HG02798 (cell line): ENCODE results near the gene TOM1L2.

ENCODE experiments used
- ATAC-seq: cut with Tn5 transposase; IDR thresholded peaks from one replicate; pipeline ENCODE4 v1.9.1; 2021; ENCODE audit warnings: mild to moderate bottlenecking; ENCODE audit not compliant: unreplicated experiment, poor library complexity

TOM1L2 gene

DNA sequence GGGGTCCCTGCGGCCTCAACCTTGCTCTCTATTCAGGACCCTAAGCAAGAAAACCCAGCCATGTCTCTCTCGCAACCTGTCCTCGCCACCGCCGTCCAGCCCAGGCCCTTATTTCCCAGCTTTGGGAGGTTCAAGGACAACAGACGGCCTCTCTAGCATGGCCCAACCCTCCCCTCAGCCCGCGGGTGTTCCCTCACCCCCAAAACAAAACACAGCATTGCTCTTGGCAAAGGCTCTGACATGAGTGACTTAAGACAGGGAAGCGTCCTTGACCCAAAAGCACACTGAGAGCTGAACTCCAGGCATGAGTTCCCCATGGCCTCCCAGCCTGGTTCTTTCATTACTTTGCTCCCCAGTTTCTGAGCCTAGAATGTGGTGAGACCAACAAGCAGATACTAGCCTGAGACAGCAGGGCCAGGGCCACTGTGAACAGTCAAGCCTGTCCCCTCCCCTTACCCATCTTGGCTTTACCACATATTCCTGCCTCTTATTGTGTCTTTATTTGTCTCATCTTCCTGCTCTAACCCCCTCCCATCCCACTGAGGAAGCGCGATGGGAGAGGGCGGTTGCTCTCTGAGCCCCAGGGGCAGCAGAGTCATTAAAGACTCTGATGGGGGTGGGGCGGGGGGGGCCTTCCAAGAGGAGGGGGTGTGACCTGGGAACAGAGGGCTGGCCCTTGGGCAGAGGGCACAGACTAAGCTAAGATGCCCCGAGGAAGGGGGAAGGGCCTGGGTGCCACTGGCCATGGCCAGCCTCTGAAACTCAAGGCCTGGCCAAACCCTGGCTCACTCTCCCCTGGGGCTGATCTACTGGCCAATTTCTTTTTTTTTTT, 147.2 kb downstream of the TOM1L2 start:
- no peak for ATAC-seq

DNA sequence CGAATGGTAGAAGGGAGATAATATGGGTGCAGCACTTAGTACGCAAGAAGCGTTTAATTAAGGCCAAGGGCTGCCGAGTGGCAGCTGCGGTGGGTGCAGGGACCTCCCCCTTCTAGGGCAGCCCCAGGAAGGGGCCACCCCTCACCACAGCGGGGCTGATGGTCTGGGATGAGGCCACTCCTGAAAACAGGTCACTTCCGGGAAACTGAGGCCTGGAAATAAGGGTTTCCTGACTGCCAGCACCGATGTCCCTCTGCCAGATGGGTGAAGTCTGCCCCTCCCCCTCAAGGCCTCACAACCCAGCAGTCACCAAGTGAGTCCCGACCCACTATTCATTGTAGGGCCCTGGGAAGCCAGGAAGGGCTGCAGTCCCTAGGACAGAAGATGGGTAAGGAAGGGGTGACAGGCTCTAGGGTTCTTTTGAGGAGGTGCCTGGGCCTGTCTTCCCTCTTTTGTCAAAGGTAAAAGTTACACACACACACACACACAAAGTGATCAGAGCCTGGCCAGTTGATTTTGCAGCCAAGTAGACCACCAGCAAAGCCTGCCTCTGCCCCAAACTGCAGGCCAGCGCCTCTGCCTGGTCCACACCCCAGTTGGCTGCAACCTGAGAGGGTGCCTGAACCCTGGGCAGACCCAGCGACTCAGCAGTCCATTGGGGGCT, 147.9 kb downstream of the TOM1L2 start:
- ATAC-seq: peak; percentile 8

DNA sequence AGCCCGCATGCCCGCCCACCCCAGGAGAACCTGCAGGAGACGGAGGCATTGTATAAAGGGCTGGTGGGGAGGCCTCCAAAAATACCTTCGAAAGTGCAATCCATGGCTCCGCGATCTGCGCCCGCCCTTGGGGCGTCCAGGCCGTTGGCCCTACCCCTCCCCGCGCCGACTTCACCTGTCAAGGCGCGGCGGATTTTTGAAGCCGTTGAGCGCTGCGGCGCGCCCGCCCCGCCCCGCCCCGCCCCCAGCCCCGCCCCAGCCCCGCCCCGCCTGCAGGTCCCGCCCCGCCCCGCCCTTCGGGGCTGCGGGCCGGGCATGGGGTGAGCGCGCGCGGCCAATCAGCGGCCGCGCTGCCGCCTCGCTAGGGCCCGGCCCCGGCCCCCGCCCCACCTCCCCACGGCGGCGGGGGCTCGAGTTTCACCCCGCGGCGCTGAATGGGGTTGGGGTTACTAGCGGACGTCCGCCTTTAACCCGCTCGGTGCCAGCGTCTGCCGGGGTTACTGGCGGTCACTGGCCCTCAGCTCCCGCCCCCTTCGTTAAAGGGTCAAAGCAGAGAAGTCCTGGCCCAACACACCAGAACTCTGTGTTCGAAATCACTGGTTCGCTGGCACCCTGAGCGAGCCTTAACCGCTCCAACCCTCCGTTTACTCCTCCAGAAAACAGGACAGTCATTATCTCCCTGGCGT, 148.6 kb downstream of the TOM1L2 start:
- peak; percentile 86 for ATAC-seq

DNA sequence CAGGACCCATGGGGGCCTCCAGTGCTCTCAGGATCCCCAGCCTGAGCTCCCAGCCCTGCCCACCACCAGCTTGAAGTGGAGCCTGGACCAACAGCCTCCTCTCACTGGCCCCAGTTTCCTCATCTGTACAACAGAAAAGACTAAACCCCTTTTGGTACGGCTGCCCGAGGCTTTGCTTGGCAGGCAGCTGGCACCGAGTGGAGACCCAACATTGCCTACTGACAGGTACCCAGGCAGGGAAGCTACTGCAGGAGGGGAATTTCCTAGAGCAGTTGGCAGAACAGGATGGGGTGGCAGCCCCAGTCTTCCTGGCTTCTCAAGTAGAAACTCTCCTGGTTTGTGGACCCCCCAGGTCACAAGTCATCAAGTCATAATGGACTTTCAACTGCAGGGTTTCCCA, 149.6 kb downstream of the TOM1L2 start:
- ATAC-seq: no peak

DNA sequence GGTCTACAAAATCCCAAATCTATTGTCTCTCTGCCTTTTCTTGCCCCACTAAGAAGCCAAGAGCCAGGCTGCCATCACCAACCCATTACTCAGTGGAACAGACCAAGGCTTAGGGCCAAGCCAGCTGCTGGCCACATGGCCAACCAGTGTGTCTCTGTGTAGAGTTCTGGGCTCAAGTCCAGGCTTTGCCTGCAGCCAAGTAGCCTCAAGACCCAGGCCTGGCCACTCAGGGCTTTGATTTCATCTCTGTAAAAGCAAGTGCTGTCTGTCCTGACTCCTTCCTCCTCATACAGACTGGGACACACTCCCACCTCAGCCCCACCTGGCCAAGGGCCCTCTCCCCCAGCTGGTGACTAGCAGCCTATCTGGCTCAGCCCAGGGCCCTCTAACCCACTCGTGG, 150.0 kb downstream of the TOM1L2 start:
- no peak for ATAC-seq

DNA sequence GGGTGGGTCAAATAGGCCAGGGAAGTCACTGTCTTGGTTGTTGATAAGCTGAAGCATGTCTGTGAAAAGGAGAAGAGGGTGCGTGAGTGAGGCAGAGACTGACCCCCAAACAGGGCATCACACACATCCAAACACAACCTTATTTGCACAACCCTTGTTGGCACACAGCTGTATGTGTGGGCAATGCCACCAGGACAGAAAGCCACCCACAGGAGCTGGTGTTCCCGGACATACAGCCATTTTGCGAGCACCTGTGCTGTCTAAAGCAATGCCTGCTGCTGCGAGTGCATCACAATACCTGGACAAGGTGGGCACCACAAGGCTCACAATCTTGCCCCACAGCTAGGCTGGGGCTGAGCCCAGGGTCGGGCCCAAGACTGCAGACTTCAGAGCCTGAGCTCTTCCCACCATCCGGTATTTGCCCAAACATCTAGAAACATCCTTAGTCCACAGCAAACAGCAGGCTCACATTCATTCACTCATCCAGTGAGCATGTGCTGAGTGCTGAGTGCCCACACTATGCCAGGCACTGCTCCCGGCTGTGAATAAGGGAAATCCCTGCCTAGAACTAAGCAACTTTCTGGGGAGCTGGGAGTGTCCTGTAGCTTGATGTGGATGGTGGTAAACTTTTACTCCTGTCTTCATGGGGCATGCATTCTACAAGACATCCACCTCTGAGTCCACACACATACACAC, 151.6 kb downstream of the TOM1L2 start:
- no peak for ATAC-seq

DNA sequence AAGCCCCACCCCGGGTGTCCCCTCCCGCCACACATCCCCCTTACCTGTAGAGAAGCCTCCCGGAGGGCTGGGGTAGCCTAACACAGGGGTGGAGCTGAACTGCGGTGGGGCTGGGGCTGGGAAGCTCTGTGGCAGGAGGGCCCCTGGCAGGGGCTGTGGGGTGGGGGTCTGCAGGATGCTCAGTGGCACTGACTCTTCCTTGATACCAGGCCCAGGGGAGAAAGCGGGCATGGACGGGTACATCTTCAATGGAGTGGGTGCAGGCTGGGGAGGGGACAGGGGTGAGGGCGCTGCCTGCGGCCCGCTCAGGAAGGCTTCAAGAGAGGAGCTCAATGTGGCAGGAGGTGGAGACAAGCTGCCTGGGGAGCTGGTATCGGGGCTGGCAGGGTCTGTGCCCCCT, 152.2 kb downstream of the TOM1L2 start:
- no peak for ATAC-seq

DNA sequence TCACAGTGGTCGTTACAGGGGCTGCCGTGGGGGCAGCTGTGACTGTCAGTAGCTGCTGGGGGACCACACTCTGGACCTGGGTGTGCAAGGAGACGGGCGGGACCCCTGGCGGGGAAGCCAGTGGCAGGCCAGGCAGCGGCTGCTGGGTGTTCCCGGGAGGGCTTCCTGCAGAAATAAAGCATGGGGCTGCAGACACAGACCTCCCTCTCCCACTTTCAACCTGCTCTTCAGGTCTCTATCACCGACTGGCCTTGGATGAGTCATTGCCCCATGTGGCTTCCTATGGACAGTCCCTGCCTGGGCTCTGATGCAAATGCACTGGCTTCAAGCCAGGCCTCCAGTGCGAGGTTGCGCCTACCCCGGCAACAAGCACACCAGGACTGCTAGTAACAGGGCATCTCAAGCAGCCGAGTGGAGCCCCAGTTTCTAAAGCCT, 152.6 kb downstream of the TOM1L2 start:
- peak; percentile 47 for ATAC-seq

DNA sequence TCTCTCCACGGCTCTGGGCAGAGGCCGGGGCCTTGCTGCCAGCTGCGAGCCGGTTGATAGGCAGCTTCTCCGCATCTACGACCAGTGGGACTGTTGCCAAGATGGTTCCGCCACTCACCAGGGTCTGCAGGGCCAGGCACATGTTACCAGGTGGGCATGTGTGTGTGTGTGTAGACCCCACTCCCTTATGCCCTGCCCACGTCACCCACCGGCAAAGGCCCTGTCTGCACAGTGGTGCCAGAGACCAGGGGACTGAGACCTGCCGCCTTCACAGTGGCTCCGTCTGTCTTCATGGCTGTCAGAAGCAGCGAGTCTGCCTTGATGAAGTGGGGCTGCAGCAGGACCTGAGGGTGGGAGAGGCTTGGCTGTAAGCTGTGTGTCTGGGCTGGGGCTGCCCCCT, 153.1 kb downstream of the TOM1L2 start:
- ATAC-seq: no peak

DNA sequence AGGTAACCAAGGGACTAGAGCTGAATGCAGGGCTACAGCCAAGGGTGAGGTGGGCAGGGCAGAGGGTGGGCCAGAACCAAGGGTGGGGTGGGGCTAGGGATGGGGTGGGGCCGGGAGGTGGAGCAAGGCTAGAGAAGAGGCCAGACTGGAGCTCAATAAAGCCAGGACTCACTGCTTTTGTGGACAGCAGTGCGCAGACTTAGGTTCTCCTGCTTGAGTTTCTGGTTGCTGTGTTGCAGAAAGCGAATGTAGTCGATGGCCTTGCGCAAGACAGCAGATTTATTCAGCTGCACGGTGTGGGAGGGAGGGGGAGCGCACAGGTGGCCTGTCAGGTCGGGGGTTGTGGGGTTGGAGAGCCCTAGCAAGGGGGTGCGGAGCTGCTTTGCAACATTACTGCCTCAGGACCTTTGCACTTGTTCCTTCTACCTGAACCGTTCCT, 154.1 kb downstream of the TOM1L2 start:
- ATAC-seq: no peak

DNA sequence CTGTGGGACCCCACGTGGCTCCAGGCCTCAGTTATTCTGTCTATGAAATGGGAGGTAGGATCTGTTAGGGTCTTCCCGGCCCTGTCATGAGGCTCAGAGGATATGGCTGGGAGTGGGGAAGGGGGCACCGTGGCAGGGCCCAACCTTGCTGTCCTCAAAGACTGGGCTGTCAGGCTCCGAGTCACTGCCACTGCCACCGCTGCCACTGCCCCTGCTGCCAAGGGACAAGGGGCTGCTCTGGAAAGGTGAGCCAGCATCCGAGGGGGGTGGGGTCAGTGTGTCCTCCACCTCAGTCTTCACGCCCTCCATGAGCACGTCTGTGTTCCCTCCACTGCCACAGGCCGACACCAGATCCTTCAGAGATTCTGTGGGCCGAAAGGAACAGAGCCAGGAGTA, 154.7 kb downstream of the TOM1L2 start:
- no peak for ATAC-seq

DNA sequence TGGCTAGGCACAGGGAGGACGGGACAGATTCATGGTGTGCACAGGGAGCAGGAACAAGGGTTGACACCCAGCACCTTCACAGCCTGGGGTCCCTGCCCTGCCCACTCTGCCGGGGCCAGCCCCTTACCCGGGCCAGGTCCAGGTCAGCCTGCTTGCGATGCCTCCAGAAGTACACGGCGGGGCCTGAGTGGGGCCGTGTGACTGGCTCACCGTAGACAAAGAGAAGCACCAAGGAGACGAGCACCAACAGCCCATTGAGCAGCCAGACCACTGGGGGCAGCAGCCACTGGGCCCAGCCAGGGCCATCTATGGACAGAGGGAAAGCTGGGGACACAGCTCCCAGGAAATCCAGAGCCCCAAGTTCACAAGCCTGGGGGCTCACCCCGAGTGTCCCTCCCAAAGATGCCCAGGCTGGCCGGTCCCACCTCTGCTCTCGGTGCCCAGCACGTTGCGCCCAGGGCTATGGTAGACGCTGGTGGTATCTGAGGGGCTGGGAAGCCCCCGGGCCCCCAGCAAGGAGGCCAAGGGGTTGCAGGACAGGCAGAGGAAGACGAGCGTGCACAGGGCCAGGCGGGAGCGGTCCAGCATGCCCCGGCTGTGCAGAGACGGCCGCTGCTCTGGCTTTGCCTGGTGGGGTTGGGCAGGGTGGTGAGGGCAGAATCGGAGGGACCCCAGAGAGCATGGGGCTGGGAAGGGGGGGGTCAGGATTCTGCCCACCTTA, 155.2 kb downstream of the TOM1L2 start:
- ATAC-seq: no peak

DNA sequence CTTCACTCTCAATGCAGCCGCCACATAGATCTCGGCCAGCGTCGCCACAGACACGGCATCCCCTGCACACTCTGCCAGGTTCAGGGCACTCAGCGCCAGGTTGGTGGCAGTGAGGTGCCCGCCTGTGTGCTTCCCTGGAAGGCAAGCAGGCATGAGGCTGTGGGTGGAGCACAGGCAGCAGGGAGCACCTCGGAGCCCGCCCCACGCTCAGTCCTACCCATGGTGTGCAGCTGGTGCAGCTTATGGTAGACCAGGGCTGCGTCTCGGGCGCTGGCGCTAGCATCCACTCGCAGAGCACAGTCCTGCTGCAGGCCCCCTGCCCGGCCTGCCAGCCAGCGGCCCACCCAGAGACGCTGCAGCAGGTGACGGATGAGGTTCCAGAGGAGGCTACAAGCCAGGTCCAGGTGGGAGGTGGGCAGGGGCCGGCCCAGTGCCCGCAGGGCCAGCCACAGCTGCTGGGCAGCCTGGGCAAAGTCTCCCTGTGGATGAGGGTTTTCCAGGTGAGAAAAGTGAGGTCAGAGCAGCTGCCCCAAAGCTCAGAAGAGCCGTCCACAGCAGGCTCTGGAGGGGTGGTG, 155.9 kb downstream of the TOM1L2 start:
- ATAC-seq: no peak

DNA sequence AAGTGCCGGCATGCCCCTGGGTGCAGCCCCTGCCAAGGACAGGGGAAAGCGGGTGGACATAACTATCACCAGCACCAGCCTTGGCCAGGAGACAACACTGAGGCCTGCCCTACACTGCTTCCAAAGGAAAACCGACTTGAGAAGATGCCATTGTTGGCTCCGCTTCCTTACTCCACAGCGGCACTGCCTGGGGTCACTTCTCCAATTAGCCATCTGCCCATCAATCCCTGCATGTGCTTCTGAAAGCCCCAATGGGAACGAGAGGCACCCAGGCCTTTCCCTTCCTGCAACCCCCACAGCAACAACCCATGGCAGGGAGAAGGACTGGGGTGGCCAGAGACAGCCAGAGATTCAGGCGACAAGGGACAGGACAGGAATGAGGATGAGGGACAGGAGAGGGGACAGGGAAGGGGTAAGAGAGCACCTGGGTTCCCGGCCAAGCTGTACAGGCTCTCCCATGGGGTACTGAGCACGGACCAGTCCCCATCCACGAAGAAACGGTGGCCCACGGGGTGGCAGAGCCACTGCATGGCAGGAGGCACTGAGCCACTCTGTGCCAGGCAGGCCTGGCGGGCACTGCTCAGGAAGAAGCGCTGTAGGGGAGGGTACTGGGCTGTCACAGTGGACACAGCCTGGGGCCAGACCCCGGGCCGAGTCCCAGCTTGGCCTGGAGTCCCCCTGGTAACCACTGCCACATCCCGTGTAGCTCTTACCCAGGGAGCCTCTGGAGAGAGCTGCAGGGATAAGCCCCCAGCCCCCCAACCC, 156.6 kb downstream of the TOM1L2 start:
- ATAC-seq: no peak

DNA sequence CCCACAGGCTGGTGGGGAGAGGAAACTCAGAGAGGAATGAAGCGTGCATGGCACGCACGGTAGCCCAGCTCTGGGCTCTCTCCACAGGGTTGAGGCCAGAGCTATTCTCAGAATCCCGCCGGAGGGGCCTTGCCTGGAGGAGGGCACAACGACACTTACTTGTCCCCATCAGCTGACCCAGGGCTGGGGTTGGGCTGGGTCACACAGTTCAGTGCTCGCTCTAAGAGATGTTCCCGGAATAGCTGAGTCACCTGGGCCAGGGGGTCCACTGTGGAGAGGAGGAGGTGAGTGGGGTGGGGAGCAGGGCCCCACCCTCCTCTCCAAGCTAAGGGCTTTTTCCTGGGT, 157.2 kb downstream of the TOM1L2 start:
- ATAC-seq: no peak

DNA sequence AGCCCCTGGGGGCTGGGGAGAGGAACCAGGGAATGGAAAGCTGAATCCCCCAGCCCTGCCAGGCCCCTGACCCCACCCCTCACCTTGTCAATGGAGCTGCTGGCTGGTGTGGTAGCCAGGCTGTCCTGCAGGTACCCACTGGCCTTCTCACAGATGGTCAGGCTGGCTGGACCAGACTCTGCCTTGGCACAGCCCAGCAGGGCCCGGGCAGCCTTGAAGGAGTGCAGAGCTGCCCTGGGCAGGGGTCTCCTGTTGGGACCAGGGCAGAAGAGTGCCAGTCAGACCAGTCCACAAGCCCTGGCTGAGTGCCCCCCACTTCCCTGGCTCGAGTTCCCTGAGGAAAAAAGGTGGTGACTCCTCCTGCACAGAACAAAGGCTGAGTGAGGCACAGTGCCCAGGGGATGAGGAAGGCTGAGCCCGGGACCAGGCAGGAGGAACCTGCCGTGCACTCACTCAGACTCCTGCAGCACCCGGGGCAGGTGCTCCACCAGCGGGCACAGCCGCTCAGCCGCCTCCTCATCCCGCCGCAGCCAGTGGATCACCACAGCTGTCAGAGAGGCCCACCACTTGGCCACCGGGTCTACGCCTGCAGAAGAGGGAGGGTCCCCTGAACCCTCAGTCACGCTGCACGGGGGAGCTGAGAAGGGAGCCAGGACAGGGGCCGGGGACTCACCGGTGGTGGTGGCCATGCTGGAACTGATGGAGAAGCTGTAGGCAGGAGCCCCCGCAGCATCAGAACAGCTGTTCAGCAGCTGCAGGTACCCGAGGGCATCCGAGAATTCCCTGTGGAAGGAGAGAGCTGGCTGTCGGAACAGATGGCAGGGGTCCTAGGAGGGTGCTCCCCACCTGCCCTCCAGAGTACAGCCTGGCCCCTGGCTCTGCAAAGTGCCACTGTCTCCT, 157.8 kb downstream of the TOM1L2 start:
- ATAC-seq: no peak

DNA sequence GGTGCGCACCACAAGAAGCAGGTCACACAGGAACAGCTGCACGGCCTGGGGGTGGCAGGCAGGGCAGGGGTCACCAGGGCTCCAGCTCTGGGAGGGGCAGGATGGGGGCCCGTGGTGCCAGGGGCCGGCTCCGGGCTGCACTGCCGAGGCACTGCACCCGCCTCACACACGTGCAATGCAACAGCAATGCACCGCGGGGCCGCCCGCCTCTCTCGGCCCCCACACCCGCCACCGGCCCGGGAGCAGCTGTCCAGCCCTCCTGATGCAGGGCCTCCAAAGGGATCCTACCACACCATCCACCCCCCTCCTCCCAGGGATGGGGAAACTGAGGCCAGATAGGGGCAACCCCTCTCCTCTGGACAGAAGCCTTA, 158.5 kb downstream of the TOM1L2 start:
- ATAC-seq: no peak

DNA sequence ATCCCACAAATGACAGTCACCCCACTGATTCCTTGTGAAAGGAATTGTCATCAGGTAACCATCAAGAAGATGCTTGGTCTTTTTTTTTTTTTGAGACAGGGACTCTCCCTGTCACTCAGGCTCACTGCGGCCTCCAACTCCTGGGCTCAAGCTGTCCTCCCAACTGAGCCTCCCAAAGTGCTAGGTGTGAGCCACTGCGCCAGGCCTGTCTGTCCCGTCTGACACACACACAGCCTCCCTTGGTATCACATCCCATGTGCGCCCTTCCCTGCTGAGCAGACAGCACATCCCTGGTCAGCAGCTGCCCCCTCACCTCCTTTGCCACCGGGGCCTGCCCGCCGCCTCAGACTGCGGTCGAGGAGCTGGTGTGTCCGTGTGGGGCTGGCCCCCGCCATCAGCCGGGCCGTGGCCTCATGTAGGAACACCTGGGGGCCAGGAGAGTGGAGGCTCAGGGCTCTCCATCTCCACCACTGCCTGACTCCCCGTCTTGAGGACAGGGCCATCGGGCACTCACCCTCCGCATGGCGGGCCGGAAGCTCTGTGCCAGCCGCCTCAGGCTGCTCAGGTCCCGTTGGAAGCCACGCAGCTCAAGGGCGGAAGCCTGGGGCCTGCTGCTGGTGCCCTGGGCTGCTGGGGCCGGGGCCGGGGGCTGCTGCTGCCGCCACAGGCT, 159.0 kb downstream of the TOM1L2 start:
- no peak for ATAC-seq
